Left ventricle myocardium inferior (tissue), 1 donor: ENCODE data around the gene ANKS1B. TPM values are rescaled to one million over a fixed set of nuclear protein-coding genes. Genes with fewer than 3 reads are reported as not detected.

Source experiments
- DNase-seq: peaks from one replicate; pipeline ENCODE4 v3.0.0-alpha.2; 2020
- H3K27ac ChIP-seq: fragments of 200-600 bp; replicated peaks from 2 replicates; pipeline ENCODE4 v1.8.0; 2021
- H3K27me3 ChIP-seq: fragments of 200-600 bp; 2 replicates; pipeline ENCODE4 v1.8.0; 2021; ENCODE audit warnings: low read depth
- H3K36me3 ChIP-seq: fragments of 200-600 bp; 2 replicates; pipeline ENCODE4 v1.8.0; 2021
- H3K4me1 ChIP-seq: fragments of 200-600 bp; 2 replicates; pipeline ENCODE4 v1.8.0; 2021
- H3K4me3 ChIP-seq: fragments of 200-600 bp; 2 replicates; pipeline ENCODE4 v1.8.0; 2021; ENCODE audit warnings: mild to moderate bottlenecking, moderate library complexity
- H3K9me3 ChIP-seq: fragments of 200-600 bp; replicated peaks from 2 replicates; pipeline ENCODE4 v1.8.0; 2021
- intact Hi-C: fragments of 100-400 bp; cut with micrococcal nuclease; formaldehyde crosslinking; loops from one replicate; pipeline ENCODE4 v1.11.0; 2022
- total RNA-seq: library from RNA; stranded (reverse); fragmentation: NEBNext Ultra II Directional; extraction: Animal tissue kit (Norgen Biotek cat#: 25700); gene quantifications from one replicate; pipeline ENCODE4 v1.2.1, GENCODE V29; 2021
- TF ChIP-seq, protein P1 (sequence below): fragments of 200-600 bp; IDR thresholded peaks from 2 replicates; pipeline ENCODE4 v1.8.0; 2021; ENCODE audit warnings: antibody characterized with exemption, mild to moderate bottlenecking, borderline replicate concordance
- donor health status: DM: no; HTN: yes; CAD: no; lungs with severe emphysema.

The ANKS1B gene
- total RNA-seq, 1 donor from 2014 or later, result 1.6 TPM

DNA sequence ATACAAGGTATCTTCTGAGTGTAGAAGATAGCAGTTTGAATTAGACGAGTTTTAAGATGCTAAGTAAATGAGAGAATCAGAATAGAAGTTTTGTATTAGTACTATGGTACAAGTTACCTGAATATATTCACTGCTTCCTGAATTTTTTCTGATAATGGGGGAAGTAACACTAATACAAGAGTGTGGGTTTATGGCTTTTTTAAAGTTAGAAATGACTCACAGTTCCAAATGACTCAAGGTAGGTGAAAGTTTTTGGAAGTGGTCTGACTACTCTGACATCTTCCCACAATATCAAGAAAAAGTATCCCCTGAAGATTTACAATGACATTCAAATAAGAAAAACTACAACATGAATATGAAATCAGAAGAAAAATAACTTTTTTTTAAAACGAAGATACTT is 460.9 kb downstream of the ANKS1B start:
- peaks cover 5% of the 10 kb centered on the region for H3K9me3 ChIP-seq
- no peaks in the 10 kb centered on the region for H3K4me1 ChIP-seq
- intact Hi-C loops, result no loop called here
- TF ChIP-seq, protein P1, sequence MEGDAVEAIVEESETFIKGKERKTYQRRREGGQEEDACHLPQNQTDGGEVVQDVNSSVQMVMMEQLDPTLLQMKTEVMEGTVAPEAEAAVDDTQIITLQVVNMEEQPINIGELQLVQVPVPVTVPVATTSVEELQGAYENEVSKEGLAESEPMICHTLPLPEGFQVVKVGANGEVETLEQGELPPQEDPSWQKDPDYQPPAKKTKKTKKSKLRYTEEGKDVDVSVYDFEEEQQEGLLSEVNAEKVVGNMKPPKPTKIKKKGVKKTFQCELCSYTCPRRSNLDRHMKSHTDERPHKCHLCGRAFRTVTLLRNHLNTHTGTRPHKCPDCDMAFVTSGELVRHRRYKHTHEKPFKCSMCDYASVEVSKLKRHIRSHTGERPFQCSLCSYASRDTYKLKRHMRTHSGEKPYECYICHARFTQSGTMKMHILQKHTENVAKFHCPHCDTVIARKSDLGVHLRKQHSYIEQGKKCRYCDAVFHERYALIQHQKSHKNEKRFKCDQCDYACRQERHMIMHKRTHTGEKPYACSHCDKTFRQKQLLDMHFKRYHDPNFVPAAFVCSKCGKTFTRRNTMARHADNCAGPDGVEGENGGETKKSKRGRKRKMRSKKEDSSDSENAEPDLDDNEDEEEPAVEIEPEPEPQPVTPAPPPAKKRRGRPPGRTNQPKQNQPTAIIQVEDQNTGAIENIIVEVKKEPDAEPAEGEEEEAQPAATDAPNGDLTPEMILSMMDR, result no peak
- no peaks in the 10 kb centered on the region for H3K36me3 ChIP-seq
- H3K27ac ChIP-seq, result no peak overlapping the region
- H3K4me3 ChIP-seq, result no peak overlapping the region
- no peaks in the 10 kb centered on the region for H3K27me3 ChIP-seq
- no peak for DNase-seq

DNA sequence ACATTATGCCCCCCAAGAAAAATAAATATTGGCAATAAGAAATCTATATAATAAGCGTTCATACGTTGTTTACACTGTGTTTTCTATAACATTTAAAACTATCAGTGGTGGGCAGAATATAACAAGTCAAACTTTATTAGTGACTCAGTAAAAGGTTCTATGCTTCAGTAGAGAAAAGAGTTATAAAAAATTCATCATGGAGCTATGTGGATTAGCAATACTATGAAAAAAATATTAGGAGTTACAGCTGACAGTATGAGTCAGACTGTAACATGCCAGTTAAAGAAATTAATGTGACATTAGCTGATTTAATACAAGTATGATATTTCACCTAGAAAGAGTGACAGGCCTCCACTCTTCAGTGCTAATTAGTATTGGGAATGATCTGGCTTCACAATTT is 462.3 kb downstream of the ANKS1B start:
- Histone ChIP-seq H3K4me3 (no peak overlapping the region), H3K9me3 (peaks cover 18% of the 10 kb centered on the region), H3K4me1 (no peaks in the 10 kb centered on the region), H3K36me3 (no peaks in the 10 kb centered on the region), H3K27ac (no peak overlapping the region), H3K27me3 (no peaks in the 10 kb centered on the region)
- DNase-seq, result no peak
- TF ChIP-seq, protein P1, result no peak
- intact Hi-C loops, result no loop called here

DNA sequence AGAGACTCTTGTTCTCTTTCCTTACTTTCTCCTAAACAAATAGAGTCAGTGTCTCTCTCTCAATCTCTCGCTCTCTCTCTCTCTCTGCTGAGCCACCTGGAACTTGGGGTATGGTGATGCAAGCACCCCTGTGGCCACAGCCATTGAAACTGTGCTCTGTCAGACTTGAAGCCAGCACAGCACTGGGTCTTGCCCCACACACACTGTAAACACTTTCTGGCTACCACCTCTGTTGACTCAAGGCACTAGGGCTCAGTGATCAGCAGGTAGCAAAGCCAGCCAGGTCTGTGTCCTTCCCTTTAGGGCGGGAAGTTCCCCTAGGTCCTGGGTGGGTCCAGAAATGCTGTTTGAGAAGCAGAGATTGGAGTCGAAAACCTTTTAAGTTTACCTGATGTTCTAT is 463.1 kb downstream of the ANKS1B start:
- TF ChIP-seq, protein P1, result no peak
- DNase-seq, result no peak
- no peaks in the 10 kb centered on the region for H3K36me3 ChIP-seq
- H3K9me3 ChIP-seq, result peaks cover 26% of the 10 kb centered on the region
- no peaks in the 10 kb centered on the region for H3K27me3 ChIP-seq
- H3K4me3 ChIP-seq, result no peak overlapping the region
- no peak overlapping the region for H3K27ac ChIP-seq
- no peaks in the 10 kb centered on the region for H3K4me1 ChIP-seq
- intact Hi-C loops, result no loop called here

DNA sequence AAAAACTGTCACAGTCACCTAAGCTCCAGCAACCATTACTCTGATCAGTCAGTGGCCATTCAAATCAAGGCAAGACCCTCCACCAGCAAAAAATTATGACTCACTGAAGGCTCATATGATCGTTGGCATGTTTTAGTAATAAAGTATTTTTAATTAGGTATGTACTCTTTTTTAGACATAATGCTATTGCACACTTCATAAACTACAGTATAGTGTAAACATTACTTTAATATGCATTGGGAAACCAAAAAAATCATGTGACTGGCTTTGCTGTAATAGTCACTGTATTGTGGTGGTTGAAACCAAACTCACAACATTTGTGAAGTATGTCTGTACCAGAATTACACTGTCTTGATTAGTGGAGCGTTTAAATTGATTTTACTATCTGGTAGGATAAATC is 471.7 kb downstream of the ANKS1B start:
- no peak overlapping the region for H3K27ac ChIP-seq
- H3K36me3 ChIP-seq, result no peaks in the 10 kb centered on the region
- intact Hi-C loops, result no loop called here
- DNase-seq, result no peak
- TF ChIP-seq, protein P1, result no peak
- no peaks in the 10 kb centered on the region for H3K4me1 ChIP-seq
- H3K9me3 ChIP-seq, result peaks cover 78% of the 10 kb centered on the region
- H3K4me3 ChIP-seq, result no peak overlapping the region
- H3K27me3 ChIP-seq, result no peaks in the 10 kb centered on the region

DNA sequence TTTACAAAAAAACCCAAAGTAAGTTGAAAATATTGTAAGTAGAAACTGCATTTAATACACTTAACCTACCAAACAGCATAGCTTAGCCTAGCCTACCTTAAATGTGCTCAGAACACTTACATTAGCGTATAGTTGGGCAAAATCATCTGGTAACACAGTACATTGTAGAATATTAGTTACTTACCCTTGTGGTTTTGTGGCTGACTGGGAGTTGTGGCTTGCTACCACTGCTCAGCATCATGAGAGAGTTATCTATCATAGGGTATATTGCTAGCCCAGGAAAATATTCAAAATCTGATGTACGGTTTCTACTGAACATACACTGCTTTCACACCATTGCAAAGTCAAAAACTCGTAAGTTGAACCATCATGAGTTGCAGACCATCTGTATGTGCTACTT is 478.9 kb downstream of the ANKS1B start:
- peaks cover 27% of the 10 kb centered on the region for H3K9me3 ChIP-seq
- intact Hi-C loops, result no loop called here
- TF ChIP-seq, protein P1, result no peak
- H3K27me3 ChIP-seq, result no peaks in the 10 kb centered on the region
- no peak overlapping the region for H3K27ac ChIP-seq
- DNase-seq, result no peak
- H3K36me3 ChIP-seq, result no peaks in the 10 kb centered on the region
- no peaks in the 10 kb centered on the region for H3K4me1 ChIP-seq
- H3K4me3 ChIP-seq, result no peak overlapping the region

DNA sequence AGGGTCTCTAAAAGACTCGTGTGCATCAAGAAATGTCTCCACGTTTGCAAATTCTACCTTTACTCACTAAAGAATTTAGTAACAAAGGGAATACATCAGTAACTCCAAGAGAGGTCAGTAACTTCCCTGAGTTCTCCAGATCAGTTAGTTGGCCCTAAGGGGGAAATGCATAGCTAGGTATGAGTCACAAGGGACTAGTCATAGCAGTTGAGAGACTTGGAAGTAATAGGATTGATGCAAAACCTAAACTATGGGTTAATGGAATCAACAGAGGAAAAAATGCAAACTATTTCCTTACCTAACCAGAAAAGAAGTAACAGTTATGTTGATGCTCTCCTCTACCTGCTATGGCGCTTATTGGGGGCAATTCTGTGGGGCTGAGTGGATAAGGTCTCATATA is 486.0 kb downstream of the ANKS1B start:
- intact Hi-C loops, result no loop called here
- Histone ChIP-seq H3K36me3 (no peaks in the 10 kb centered on the region), H3K27ac (no peak overlapping the region), H3K9me3 (peaks cover 25% of the 10 kb centered on the region), H3K4me1 (no peaks in the 10 kb centered on the region), H3K27me3 (no peaks in the 10 kb centered on the region), H3K4me3 (no peak overlapping the region)
- TF ChIP-seq, protein P1, result no peak
- no peak for DNase-seq
